Rectal smooth muscle tissue (tissue), 1 donor: Measurements from ENCODE around the gene ACTR6.
"Not testable (repeated sequence)": the region's sequence is repeated elsewhere in the genome, so short reads cannot be mapped to it uniquely, and the experiment has no call there.

ENCODE experiments used
- H3K27ac ChIP-seq: one replicate; pipeline ENCODE4 v1.7.0; 2013; ENCODE audit warnings: low read depth, low read length, inconsistent platforms
- H3K27me3 ChIP-seq: one replicate; pipeline ENCODE4 v1.7.0; 2013; ENCODE audit warnings: low read length; ENCODE audit not compliant: control insufficient read depth, insufficient read depth
- H3K36me3 ChIP-seq: one replicate; pipeline ENCODE4 v1.7.0; 2013; ENCODE audit warnings: low read length; ENCODE audit not compliant: control insufficient read depth, insufficient read depth
- H3K4me1 ChIP-seq: one replicate; pipeline ENCODE4 v1.7.0; 2013; ENCODE audit warnings: low read length; ENCODE audit not compliant: control insufficient read depth, insufficient read depth
- H3K4me3 ChIP-seq: one replicate; pipeline ENCODE4 v1.7.0; 2013; ENCODE audit warnings: low read length
- H3K9ac ChIP-seq: one replicate; pipeline ENCODE4 v1.7.0; 2013; ENCODE audit warnings: low read length

ACTR6 gene

GRCh38 chr12:100166232-100166631, 34.4 kb upstream of the ACTR6 start:
- no peak overlapping the region for H3K4me3 ChIP-seq
- no peaks in the 10 kb centered on the region for H3K4me1 ChIP-seq
- no peaks in the 10 kb centered on the region for H3K36me3 ChIP-seq
- H3K9ac ChIP-seq: no peak overlapping the region
- H3K27ac ChIP-seq: no peak overlapping the region
- H3K27me3 ChIP-seq: no peaks in the 10 kb centered on the region

- Histone ChIP-seq H3K27ac (no peak overlapping the region), H3K36me3 (no peaks in the 10 kb centered on the region)
Measured at GRCh38 chr12:100168562-100168961, 32.1 kb upstream of the ACTR6 start.

GRCh38 chr12:100169345-100169744, 31.3 kb upstream of the ACTR6 start:
- Histone ChIP-seq H3K9ac (no peak overlapping the region), H3K27me3 (no peaks in the 10 kb centered on the region), H3K4me1 (no peaks in the 10 kb centered on the region), H3K36me3 (no peaks in the 10 kb centered on the region), H3K4me3 (no peak overlapping the region), H3K27ac (no peak overlapping the region)

More at GRCh38 chr12:100168562-100168961, 32.1 kb upstream of the ACTR6 start:
- H3K9ac ChIP-seq: no peak overlapping the region
- H3K4me3 ChIP-seq: no peak overlapping the region
- no peaks in the 10 kb centered on the region for H3K4me1 ChIP-seq
- no peaks in the 10 kb centered on the region for H3K27me3 ChIP-seq

GRCh38 chr12:100170313-100170858, 30.2 kb upstream of the ACTR6 start:
- Histone ChIP-seq H3K4me1 (no peaks in the 10 kb centered on the region), H3K36me3 (no peaks in the 10 kb centered on the region), H3K4me3 (no peak overlapping the region), H3K9ac (no peak overlapping the region), H3K27ac (no peak overlapping the region), H3K27me3 (no peaks in the 10 kb centered on the region)

GRCh38 chr12:100171248-100171647, 29.4 kb upstream of the ACTR6 start:
- Histone ChIP-seq H3K36me3 (no peaks in the 10 kb centered on the region), H3K27ac (no peak overlapping the region), H3K4me1 (no peaks in the 10 kb centered on the region), H3K9ac (no peak overlapping the region), H3K27me3 (no peaks in the 10 kb centered on the region), H3K4me3 (no peak overlapping the region)

- Histone ChIP-seq H3K9ac (no peak overlapping the region), H3K27me3 (no peaks in the 10 kb centered on the region), H3K27ac (no peak overlapping the region), H3K4me3 (no peak overlapping the region), H3K4me1 (no peaks in the 10 kb centered on the region), H3K36me3 (no peaks in the 10 kb centered on the region)
Measured at GRCh38 chr12:100173111-100173510, 27.5 kb upstream of the ACTR6 start.

GRCh38 chr12:100174495-100174894, 26.1 kb upstream of the ACTR6 start:
- Histone ChIP-seq H3K4me3 (no peak overlapping the region), H3K27ac (no peak overlapping the region), H3K9ac (no peak overlapping the region), H3K27me3 (no peaks in the 10 kb centered on the region), H3K4me1 (no peaks in the 10 kb centered on the region), H3K36me3 (no peaks in the 10 kb centered on the region)

- not testable (repeated sequence) for H3K27ac ChIP-seq, H3K27me3 ChIP-seq, H3K4me3 ChIP-seq, H3K9ac ChIP-seq, H3K36me3 ChIP-seq, H3K4me1 ChIP-seq
Measured at GRCh38 chr12:100176493-100176892, 24.1 kb upstream of the ACTR6 start.

GRCh38 chr12:100179252-100179651, 21.4 kb upstream of the ACTR6 start:
- H3K9ac ChIP-seq: no peak overlapping the region

GRCh38 chr12:100184549-100185145, 16.0 kb upstream of the ACTR6 start:
- Histone ChIP-seq H3K4me1 (peaks cover 13% of the 10 kb centered on the region), H3K27me3 (no peaks in the 10 kb centered on the region), H3K9ac (no peak overlapping the region), H3K36me3 (no peaks in the 10 kb centered on the region), H3K4me3 (no peak overlapping the region), H3K27ac (peak overlapping the region; percentile 66)

More at GRCh38 chr12:100179252-100179651, 21.4 kb upstream of the ACTR6 start:
- Histone ChIP-seq H3K27me3 (no peaks in the 10 kb centered on the region), H3K4me1 (no peaks in the 10 kb centered on the region), H3K27ac (no peak overlapping the region), H3K36me3 (no peaks in the 10 kb centered on the region), H3K4me3 (no peak overlapping the region)

GRCh38 chr12:100185361-100185894, 15.2 kb upstream of the ACTR6 start:
- H3K27ac ChIP-seq: peak overlapping the region; percentile 66
- no peaks in the 10 kb centered on the region for H3K27me3 ChIP-seq
- no peaks in the 10 kb centered on the region for H3K36me3 ChIP-seq
- H3K9ac ChIP-seq: peak overlapping the region; percentile 35
- H3K4me1 ChIP-seq: peaks cover 13% of the 10 kb centered on the region
- H3K4me3 ChIP-seq: peak overlapping the region; percentile 19

- Histone ChIP-seq H3K27me3 (no peaks in the 10 kb centered on the region), H3K4me3 (no peak overlapping the region), H3K4me1 (peaks cover 13% of the 10 kb centered on the region), H3K36me3 (no peaks in the 10 kb centered on the region), H3K9ac (no peak overlapping the region), H3K27ac (peak overlapping the region; percentile 66)
Measured at GRCh38 chr12:100186071-100186470, 14.5 kb upstream of the ACTR6 start.

- no peaks in the 10 kb centered on the region for H3K27me3 ChIP-seq
- H3K4me1 ChIP-seq: peaks cover 13% of the 10 kb centered on the region
- H3K4me3 ChIP-seq: no peak overlapping the region
- H3K36me3 ChIP-seq: no peaks in the 10 kb centered on the region
- no peak overlapping the region for H3K27ac ChIP-seq
- no peak overlapping the region for H3K9ac ChIP-seq
Measured at GRCh38 chr12:100187068-100187467, 13.5 kb upstream of the ACTR6 start.
